Transverse colon (tissue), 4 donors: Measurements from ENCODE around the gene FGD4.

Experiments
- CTCF ChIP-seq, 5 experiments: fragments of 200-600 bp in 3 of 5; fragments of 450-650 bp in 2 of 5; sonication (generic) in 3 of 5; IDR thresholded peaks; 1 replicate in 2 of 5; 2 replicates in 3 of 5; pipeline ENCODE4 v1.5.1; 2016 to 2017; ENCODE audit warnings: antibody characterized with exemption in 5 of 5, inconsistent platforms in 3 of 5, mild to moderate bottlenecking in 2 of 5, moderate library complexity in 1 of 5
- POLR2A ChIP-seq: fragments of 450-650 bp; IDR thresholded peaks from one replicate; pipeline ENCODE4 v1.6.1; 2016; ENCODE audit warnings: antibody characterized with exemption, mild to moderate bottlenecking, moderate library complexity
- POLR2AphosphoS5 ChIP-seq, 3 donors: sonication (generic); formaldehyde crosslinking; IDR thresholded peaks; one replicate each; pipeline ENCODE4 v1.6.1; 2016; ENCODE audit warnings: antibody characterized with exemption in 3 of 3

GRCh38 chr12:32688786-32689185 is 289.4 kb downstream of the FGD4 start:
- no peak for TF ChIP-seq CTCF (IDR thresholded peaks at IDR 0.05)
- no peak for TF ChIP-seq POLR2A
- TF ChIP-seq POLR2AphosphoS5 (IDR thresholded peaks at IDR 0.05) = no peak
